ENCODE results near the gene IFT88. TPM values are rescaled to one million over a fixed set of nuclear protein-coding genes. Genes with fewer than 3 reads are reported as not detected.

The IFT88 gene
- total and polyA plus RNA-seq, 2 donors (not counting 1 experiment from before 2014, with no cell fraction given) = 9.3 to 17.5 TPM

DNA sequence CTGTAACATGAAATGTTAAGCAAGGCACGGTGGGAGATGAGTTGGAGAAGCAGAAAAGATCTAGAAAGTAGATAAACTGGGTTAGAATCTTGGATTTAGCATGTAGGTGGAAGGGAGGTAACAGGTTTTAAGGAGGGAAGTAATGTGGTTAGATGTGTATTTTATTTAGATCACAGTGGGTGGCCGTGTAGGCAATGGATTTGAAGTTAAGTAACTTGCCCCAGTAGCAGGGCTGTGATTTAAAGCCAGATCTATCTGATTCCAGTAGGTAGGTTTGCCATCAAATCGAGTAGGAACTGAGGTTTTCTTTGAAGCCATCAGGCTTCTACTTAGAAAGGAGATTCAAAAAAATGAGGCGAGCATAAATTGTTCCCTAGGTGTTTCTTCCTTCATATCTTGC, 86.0 kb downstream of the IFT88 start:
- Histone ChIP-seq H3K4me2 (ENCODE audit: extremely low read depth, insufficient read depth, low read length) (no peak overlapping the region), H3K4me3 (replicated peaks in 1 of 4; ENCODE audit: control extremely low read depth in 1 of 4, insufficient read depth in 1 of 4, low read depth in 3 of 4, low read length in 4 of 4) (no peak overlapping the region), H3K9ac (ENCODE audit: insufficient read depth, low read length) (no peak overlapping the region), H3K36me3 (ENCODE audit: control insufficient read depth, insufficient read depth, low read length) (no peaks in the 10 kb centered on the region), H3K9me3 (ENCODE audit: control insufficient read depth, insufficient read depth, low read depth, low read length) (no peaks in the 10 kb centered on the region), H4K20me1 (ENCODE audit: control insufficient read depth, extremely low read depth, insufficient read depth, low read length) (no peaks in the 10 kb centered on the region), H3K4me1 (ENCODE audit: control insufficient read depth, extremely low read depth, insufficient read depth, low read length) (no peaks in the 10 kb centered on the region), H3K27ac (ENCODE audit: insufficient read depth, low read length) (no peak overlapping the region), H3K27me3 (ENCODE audit: control insufficient read depth, insufficient read depth, low read length) (no peaks in the 10 kb centered on the region), H3K79me2 (ENCODE audit: control insufficient read depth, insufficient read depth, low read length) (no peaks in the 10 kb centered on the region), H2AFZ (ENCODE audit: low read length) (no peak overlapping the region)
- no peak for DNase-seq (ENCODE audit: low read depth in 2 of 2)
- TF ChIP-seq, protein P1, sequence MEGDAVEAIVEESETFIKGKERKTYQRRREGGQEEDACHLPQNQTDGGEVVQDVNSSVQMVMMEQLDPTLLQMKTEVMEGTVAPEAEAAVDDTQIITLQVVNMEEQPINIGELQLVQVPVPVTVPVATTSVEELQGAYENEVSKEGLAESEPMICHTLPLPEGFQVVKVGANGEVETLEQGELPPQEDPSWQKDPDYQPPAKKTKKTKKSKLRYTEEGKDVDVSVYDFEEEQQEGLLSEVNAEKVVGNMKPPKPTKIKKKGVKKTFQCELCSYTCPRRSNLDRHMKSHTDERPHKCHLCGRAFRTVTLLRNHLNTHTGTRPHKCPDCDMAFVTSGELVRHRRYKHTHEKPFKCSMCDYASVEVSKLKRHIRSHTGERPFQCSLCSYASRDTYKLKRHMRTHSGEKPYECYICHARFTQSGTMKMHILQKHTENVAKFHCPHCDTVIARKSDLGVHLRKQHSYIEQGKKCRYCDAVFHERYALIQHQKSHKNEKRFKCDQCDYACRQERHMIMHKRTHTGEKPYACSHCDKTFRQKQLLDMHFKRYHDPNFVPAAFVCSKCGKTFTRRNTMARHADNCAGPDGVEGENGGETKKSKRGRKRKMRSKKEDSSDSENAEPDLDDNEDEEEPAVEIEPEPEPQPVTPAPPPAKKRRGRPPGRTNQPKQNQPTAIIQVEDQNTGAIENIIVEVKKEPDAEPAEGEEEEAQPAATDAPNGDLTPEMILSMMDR (conservative IDR thresholded peaks at IDR 0.05 in 1 of 2, IDR thresholded peaks at IDR 0.05 in 1 of 2; ENCODE audit: low read depth in 1 of 2, low read length in 2 of 2) = no peak
- no peak for TF ChIP-seq EZH2 (IDR thresholded peaks at IDR 0.05; ENCODE audit: low read length, missing control alignments)

DNA sequence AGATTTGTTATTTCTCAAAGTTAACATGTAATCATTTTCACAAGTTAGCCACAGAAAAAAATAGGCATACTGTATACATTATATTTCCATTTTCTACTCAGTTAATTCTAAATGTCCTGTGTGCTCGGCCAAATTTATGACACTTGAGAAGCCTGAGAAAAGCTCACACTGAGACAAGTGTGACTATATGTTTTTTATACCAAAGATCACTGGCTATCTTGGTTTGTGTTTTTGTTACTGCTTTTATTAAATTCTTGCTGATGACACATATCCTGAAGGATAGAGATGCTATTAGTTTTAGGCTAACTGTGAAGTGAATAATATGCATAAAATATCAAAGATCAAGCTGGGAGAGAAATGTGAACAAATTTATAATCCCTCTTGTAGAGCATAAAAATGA, 87.2 kb downstream of the IFT88 start:
- Histone ChIP-seq H3K4me2 (ENCODE audit: extremely low read depth, insufficient read depth, low read length) (no peak overlapping the region), H4K20me1 (ENCODE audit: control insufficient read depth, extremely low read depth, insufficient read depth, low read length) (no peaks in the 10 kb centered on the region), H3K9ac (ENCODE audit: insufficient read depth, low read length) (no peak overlapping the region), H3K36me3 (ENCODE audit: control insufficient read depth, insufficient read depth, low read length) (no peaks in the 10 kb centered on the region), H3K27me3 (ENCODE audit: control insufficient read depth, insufficient read depth, low read length) (no peaks in the 10 kb centered on the region), H3K27ac (ENCODE audit: insufficient read depth, low read length) (no peak overlapping the region), H2AFZ (ENCODE audit: low read length) (no peak overlapping the region), H3K79me2 (ENCODE audit: control insufficient read depth, insufficient read depth, low read length) (no peaks in the 10 kb centered on the region), H3K9me3 (ENCODE audit: control insufficient read depth, insufficient read depth, low read depth, low read length) (no peaks in the 10 kb centered on the region), H3K4me1 (ENCODE audit: control insufficient read depth, extremely low read depth, insufficient read depth, low read length) (no peaks in the 10 kb centered on the region), H3K4me3 (replicated peaks in 1 of 4; ENCODE audit: control extremely low read depth in 1 of 4, insufficient read depth in 1 of 4, low read depth in 3 of 4, low read length in 4 of 4) (no peak overlapping the region)
- no peak for TF ChIP-seq EZH2 (IDR thresholded peaks at IDR 0.05; ENCODE audit: low read length, missing control alignments)
- TF ChIP-seq, protein P1 (conservative IDR thresholded peaks at IDR 0.05 in 1 of 2, IDR thresholded peaks at IDR 0.05 in 1 of 2; ENCODE audit: low read depth in 1 of 2, low read length in 2 of 2) = no peak
- peak; percentile 4 to 38 for DNase-seq (ENCODE audit: low read depth in 2 of 2)

DNA sequence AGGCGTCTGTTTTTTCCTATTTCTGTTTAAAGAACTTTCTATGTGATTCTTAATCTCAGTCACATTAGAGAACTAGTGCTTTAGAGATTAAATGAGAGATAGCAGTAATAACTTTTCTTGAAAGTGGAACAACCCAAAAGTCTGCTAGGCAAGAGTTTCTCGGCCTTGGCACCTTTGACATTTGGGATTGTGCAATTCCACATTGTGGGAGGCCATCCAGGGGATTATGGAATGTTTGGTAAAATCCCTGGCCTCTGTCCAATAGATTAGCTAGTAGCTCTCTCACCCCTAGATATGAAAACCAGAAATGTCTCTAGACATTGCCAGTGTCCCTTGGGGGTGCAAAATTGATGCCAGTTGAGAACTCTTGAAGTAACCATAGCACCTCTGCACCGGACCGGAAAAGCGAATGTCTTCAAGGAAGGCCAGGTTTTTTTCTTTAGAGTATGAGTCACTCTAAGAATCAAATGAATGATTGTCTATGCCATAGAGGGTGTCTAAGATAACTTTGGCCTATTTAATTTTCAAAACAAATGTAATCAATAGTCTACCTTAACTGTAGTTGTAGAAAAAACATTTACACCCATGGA, 91.6 kb downstream of the IFT88 start:
- H3K27me3 ChIP-seq (ENCODE audit: control insufficient read depth, insufficient read depth, low read length) = no peaks in the 10 kb centered on the region
- H3K79me2 ChIP-seq (ENCODE audit: control insufficient read depth, insufficient read depth, low read length) = no peaks in the 10 kb centered on the region
- H3K36me3 ChIP-seq (ENCODE audit: control insufficient read depth, insufficient read depth, low read length) = no peaks in the 10 kb centered on the region
- H3K4me2 ChIP-seq (ENCODE audit: extremely low read depth, insufficient read depth, low read length) = no peak overlapping the region
- H2AFZ ChIP-seq (ENCODE audit: low read length) = no peak overlapping the region
- no peak overlapping the region for H3K27ac ChIP-seq (ENCODE audit: insufficient read depth, low read length)
- DNase-seq (ENCODE audit: low read depth in 2 of 2) = no peak
- H3K9me3 ChIP-seq (ENCODE audit: control insufficient read depth, insufficient read depth, low read depth, low read length) = no peaks in the 10 kb centered on the region
- H3K4me3 ChIP-seq (replicated peaks in 1 of 4; ENCODE audit: control extremely low read depth in 1 of 4, insufficient read depth in 1 of 4, low read depth in 3 of 4, low read length in 4 of 4) = no peak overlapping the region
- H3K4me1 ChIP-seq (ENCODE audit: control insufficient read depth, extremely low read depth, insufficient read depth, low read length) = no peaks in the 10 kb centered on the region
- TF ChIP-seq, protein P1 (conservative IDR thresholded peaks at IDR 0.05 in 1 of 2, IDR thresholded peaks at IDR 0.05 in 1 of 2; ENCODE audit: low read depth in 1 of 2, low read length in 2 of 2) = no peak
- TF ChIP-seq EZH2 (IDR thresholded peaks at IDR 0.05; ENCODE audit: low read length, missing control alignments) = no peak
- H4K20me1 ChIP-seq (ENCODE audit: control insufficient read depth, extremely low read depth, insufficient read depth, low read length) = no peaks in the 10 kb centered on the region
- no peak overlapping the region for H3K9ac ChIP-seq (ENCODE audit: insufficient read depth, low read length)

All from fibroblast of lung (primary cell).